Coronary artery (tissue), 2 donors: ENCODE data around the gene UGT1A8.
"Not testable (repeated sequence)": the region's sequence is repeated elsewhere in the genome, so short reads cannot be mapped to it uniquely, and the experiment has no call there.

Experiments
- DNase-seq: peaks from one replicate; pipeline ENCODE4 v3.0.0-alpha.2; 2017; ENCODE audit warnings: low spot score
- H3K27ac ChIP-seq, 2 donors: fragments of 200-600 bp; sonication (generic); one replicate each; pipeline ENCODE4 v1.5.1; 2016 to 2019
- H3K4me3 ChIP-seq: fragments of 200-600 bp; sonication (generic); 2 replicates; pipeline ENCODE4 v1.5.1; 2016; ENCODE audit warnings: mild to moderate bottlenecking, moderate library complexity
- TF ChIP-seq, protein P1 (sequence below): fragments of 200-600 bp; sonication (generic); IDR thresholded peaks from one replicate; pipeline ENCODE4 v1.5.1; 2019; ENCODE audit warnings: antibody characterized with exemption

Gene UGT1A8

DNA sequence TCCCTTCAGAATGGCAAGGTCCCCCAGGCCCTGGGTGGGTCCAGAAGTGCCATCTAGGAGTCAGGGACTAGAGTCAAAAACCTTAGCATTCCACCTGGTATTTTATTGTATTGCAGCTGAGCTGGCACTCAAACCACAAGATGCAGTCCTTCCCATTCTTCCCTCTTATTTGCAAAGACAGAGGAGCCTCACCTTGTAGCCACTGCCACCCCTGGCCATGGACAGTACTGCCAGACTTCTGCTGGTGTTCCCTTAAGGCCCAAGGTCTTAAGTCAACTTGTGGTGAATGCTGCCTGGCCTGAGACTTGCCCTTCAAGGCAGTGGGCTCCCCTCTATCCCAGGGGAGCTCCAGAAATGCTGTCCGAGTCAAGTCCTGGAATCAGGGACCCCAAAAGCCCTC lies 25.7 kb downstream of the UGT1A8 start:
- no peak overlapping the region for H3K27ac ChIP-seq
- TF ChIP-seq, protein P1, sequence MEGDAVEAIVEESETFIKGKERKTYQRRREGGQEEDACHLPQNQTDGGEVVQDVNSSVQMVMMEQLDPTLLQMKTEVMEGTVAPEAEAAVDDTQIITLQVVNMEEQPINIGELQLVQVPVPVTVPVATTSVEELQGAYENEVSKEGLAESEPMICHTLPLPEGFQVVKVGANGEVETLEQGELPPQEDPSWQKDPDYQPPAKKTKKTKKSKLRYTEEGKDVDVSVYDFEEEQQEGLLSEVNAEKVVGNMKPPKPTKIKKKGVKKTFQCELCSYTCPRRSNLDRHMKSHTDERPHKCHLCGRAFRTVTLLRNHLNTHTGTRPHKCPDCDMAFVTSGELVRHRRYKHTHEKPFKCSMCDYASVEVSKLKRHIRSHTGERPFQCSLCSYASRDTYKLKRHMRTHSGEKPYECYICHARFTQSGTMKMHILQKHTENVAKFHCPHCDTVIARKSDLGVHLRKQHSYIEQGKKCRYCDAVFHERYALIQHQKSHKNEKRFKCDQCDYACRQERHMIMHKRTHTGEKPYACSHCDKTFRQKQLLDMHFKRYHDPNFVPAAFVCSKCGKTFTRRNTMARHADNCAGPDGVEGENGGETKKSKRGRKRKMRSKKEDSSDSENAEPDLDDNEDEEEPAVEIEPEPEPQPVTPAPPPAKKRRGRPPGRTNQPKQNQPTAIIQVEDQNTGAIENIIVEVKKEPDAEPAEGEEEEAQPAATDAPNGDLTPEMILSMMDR: no peak
- no peak for DNase-seq
- no peak overlapping the region for H3K4me3 ChIP-seq

DNA sequence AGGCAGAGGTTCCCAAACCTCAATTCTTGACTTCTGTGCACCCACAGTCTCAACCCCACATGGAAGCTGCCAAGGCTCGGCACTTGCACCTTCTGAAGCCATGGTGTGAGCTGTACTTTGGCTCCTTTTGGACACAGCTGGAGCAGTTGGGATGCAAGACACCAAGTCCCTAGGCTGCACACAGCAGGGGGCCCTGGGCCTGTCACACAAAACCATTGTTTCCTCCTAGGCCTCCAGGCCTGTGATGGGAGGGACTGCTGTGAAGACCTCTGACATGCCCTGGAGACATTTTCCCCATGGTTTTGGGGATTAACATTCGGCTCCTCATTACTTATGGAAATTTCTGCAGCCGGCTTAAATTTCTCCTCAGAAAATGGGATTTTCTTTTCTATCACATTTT lies 28.6 kb downstream of the UGT1A8 start:
- DNase-seq, H3K4me3 ChIP-seq, H3K27ac ChIP-seq: not testable (repeated sequence)

DNA sequence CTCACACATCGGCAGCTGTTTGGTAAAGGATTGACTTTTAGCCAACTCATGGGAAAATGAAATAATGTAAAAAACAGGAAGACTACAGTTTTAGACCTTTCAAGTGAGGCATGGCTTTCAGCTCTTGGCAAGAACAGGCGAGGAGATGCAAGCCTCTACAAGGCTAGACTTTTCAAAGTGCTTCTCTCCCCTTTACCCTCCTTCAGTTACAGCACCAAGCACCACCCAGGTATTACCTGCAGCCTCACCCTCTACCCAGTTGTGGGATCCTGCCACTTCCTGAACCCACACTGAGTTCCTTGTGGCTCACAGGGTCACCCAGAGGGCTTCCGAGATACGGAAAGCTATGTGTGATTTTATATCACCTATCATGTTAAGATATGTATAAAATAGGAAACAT lies 33.5 kb downstream of the UGT1A8 start:
- Histone ChIP-seq H3K4me3 (no peak overlapping the region), H3K27ac (no peak overlapping the region)
- TF ChIP-seq, protein P1: no peak
- no peak for DNase-seq

DNA sequence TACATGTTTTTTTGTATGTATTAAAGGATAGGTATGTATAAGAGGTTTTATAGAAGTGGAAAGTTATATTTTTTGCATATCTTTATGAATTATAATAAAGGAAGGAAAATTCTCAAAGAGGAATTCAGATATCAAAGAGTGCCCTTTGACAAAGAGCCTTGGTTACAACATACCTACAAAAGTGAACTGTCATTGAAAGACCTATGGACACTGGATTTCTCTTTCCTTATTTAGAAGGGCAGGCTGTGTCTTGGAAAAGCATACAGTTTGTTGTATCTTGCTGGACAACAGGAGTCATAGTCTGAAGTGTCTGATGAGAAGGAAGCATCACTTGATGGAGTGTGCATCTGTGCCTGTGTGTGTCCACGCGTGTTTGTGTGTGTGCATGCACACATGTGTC lies 34.0 kb downstream of the UGT1A8 start:
- TF ChIP-seq, protein P1: no peak
- no peak for DNase-seq
- no peak overlapping the region for H3K4me3 ChIP-seq
- H3K27ac ChIP-seq: no peak overlapping the region

DNA sequence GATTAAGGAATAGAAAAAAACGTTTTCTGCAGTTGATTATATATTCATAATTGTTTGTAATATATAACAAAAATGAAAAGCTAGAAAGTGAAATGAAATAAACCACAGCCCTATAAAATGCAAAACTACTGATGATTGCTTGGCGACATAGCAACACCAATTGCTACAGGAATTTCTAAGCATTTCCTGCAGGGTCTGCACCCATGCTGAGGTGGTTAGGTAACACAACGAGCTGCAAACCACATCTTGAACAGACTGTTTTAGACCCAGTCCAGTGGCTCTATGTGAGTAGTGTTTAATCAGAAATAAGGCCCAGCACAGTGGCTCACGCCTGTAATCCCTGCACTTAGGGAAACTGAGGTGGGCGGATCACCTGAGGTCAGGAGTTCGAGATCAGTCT lies 37.1 kb downstream of the UGT1A8 start:
- TF ChIP-seq, protein P1: no peak
- Histone ChIP-seq H3K4me3 (no peak overlapping the region), H3K27ac (no peak overlapping the region)
- no peak for DNase-seq

DNA sequence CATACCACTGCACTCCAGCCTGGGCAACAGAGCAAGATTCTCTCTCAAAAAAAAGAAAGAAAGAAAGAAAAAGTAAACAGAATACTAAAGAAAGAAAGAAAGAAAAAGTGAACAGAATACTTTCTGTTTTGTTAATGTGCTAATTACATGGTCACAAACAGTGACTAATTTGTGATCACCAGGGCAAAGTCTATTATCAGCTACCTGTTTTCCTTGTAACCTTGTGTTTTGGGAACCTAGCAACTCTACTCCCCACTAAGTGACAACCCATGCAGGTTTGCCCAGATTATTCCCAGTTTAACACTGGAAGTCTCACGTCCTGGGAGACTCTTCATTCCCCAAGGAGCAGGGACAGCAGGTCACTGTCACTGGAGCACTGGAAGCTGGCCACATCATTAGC lies 37.6 kb downstream of the UGT1A8 start:
- no peak for DNase-seq
- TF ChIP-seq, protein P1: no peak

DNA sequence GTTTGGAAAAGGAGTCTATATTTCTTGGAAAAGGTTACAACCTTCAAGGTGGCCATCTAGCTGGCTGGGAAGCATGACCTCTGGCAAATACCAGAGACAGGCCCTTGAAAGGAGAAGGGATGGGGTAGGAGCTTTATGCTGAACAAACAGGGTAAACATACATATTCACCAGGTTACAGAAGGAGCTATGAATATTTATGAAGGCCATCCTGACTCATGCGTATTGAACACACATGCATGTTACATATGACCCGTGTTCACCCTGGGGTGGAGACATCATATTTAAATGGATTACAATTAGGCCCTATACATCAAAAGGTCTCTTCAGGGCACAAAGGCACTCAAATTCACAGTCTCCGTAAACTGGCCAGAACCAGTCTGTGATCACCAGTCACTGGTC lies 38.5 kb downstream of the UGT1A8 start:
- not testable (repeated sequence) for H3K27ac ChIP-seq, H3K4me3 ChIP-seq, DNase-seq

More for the DNA sequence above, 37.6 kb downstream of the UGT1A8 start:
- Histone ChIP-seq H3K4me3 (no peak overlapping the region), H3K27ac (no peak overlapping the region)

DNA sequence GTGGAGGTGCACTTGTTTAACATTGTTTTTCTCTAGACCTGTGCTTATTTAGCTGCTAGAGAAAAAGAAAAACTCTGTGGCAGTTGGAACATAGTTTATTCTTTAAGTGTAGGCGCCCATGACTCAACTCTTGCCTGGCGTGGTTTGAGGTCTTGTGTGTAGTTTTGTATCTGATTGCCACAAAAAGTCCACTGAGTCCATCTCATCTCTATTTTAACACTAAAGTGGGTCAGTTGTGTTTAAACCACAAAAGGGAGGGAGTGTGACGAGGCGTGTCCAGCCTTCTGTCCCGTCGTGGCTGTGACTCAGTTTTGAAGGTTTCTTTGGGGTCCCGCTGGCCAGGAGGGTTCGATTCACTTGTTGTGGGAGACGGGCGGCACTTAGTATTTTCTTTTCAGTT lies 39.0 kb downstream of the UGT1A8 start:
- no peak for DNase-seq
- TF ChIP-seq, protein P1: no peak
- Histone ChIP-seq H3K27ac (no peak overlapping the region), H3K4me3 (no peak overlapping the region)
